ENCODE results near the gene PTRH1.

PTRH1 gene, protein sequence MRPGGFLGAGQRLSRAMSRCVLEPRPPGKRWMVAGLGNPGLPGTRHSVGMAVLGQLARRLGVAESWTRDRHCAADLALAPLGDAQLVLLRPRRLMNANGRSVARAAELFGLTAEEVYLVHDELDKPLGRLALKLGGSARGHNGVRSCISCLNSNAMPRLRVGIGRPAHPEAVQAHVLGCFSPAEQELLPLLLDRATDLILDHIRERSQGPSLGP

GRCh38 chr9:127715470-127716337 lies at the start of gene PTRH1, which contains the start of gene TTC16:
TSS of gene PTRH1 (minus strand) at chr9:127715663. CDS start at chr9:127715639, 24 bp downstream.
TSS of gene TTC16 (plus strand) at chr9:127716079. CDS start at chr9:127716146, 67 bp downstream.
- no peak for TF ChIP-seq EZH2 (IDR thresholded peaks at IDR 0.05; ENCODE audit: borderline replicate concordance, low read depth, low read length, severe bottlenecking)
- TF ChIP-seq, protein P1, sequence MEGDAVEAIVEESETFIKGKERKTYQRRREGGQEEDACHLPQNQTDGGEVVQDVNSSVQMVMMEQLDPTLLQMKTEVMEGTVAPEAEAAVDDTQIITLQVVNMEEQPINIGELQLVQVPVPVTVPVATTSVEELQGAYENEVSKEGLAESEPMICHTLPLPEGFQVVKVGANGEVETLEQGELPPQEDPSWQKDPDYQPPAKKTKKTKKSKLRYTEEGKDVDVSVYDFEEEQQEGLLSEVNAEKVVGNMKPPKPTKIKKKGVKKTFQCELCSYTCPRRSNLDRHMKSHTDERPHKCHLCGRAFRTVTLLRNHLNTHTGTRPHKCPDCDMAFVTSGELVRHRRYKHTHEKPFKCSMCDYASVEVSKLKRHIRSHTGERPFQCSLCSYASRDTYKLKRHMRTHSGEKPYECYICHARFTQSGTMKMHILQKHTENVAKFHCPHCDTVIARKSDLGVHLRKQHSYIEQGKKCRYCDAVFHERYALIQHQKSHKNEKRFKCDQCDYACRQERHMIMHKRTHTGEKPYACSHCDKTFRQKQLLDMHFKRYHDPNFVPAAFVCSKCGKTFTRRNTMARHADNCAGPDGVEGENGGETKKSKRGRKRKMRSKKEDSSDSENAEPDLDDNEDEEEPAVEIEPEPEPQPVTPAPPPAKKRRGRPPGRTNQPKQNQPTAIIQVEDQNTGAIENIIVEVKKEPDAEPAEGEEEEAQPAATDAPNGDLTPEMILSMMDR (IDR thresholded peaks at IDR 0.05; ENCODE audit: borderline replicate concordance, extremely low read depth, low read length, poor library complexity, severe bottlenecking), result no peak
- H3K27ac ChIP-seq (ENCODE audit: low read length), result peak within 1 kb of the TSS; percentile 70

DNA sequence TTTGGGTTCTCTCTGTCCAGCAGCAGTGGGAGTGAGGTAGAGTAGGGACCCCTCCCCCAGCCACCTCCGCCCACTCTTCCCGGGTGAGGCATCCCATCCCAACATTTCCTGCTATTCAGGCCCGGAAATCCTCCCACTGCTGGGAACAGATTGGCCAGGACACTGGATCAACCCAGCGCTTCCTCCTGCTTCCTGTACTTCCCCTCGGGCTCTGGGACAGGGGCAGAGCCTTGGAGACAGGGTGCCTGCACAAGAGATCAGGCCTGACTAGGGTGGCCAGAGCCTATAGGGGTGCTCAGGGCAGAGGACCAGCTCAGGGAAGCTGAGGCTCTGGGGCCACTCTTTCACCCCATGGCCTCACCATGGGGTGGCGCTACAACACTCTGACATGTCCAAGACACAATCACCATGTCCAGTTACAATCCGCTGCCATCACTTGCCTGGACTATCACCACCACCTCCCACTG lies 48.5 kb upstream of the PTRH1 start:
- H3K9ac ChIP-seq (ENCODE audit: low read depth, low read length), result no peak overlapping the region
- no peak for DNase-seq

More at GRCh38 chr9:127715470-127716337, at the start of gene PTRH1, which contains the start of gene TTC16:
- peak within 1 kb of the TSS; percentile 77 for H3K4me2 ChIP-seq (ENCODE audit: insufficient read depth, low read length)
- H3K36me3 ChIP-seq (ENCODE audit: insufficient read depth, low read length), result no peaks in the 10 kb centered on the region
- ATAC-seq (ENCODE audit: insufficient read depth, low read depth) (peak; percentile 89), DNase-seq (peak; percentile 92)
- H3K9ac ChIP-seq (ENCODE audit: low read depth, low read length), result peak within 1 kb of the TSS; percentile 60
- peaks cover 13% of the 10 kb centered on the region for H4K20me1 ChIP-seq (ENCODE audit: insufficient read depth, low read length)
- H3K4me3 ChIP-seq (ENCODE audit: low read depth in 1 of 2, low read length in 2 of 2), result peak within 1 kb of the TSS; percentile 44 to 77
- peak within 1 kb of the TSS; percentile 83 for H2AFZ ChIP-seq (ENCODE audit: low read depth, low read length)
- no peaks in the 10 kb centered on the region for H3K27me3 ChIP-seq (ENCODE audit: insufficient read depth, low read length, poor library complexity)
- no peaks in the 10 kb centered on the region for H3K79me2 ChIP-seq (ENCODE audit: insufficient read depth, low read length)
- no peaks in the 10 kb centered on the region for H3K9me3 ChIP-seq (ENCODE audit: insufficient read depth, low read length, severe bottlenecking)
- peaks cover 56% of the 10 kb centered on the region for H3K4me1 ChIP-seq (ENCODE audit: insufficient read depth, low read length)

GRCh38 chr9:127762111-127762676 lies 46.7 kb upstream of the PTRH1 start:
- H3K79me2 ChIP-seq (ENCODE audit: insufficient read depth, low read length), result no peaks in the 10 kb centered on the region

More for the DNA sequence above, 48.5 kb upstream of the PTRH1 start:
- no peak overlapping the region for H3K27ac ChIP-seq (ENCODE audit: low read length)
- H3K79me2 ChIP-seq (ENCODE audit: insufficient read depth, low read length), result no peaks in the 10 kb centered on the region
- no peak for ATAC-seq (ENCODE audit: insufficient read depth, low read depth)
- H2AFZ ChIP-seq (ENCODE audit: low read depth, low read length), result no peak overlapping the region
- no peak overlapping the region for H3K4me2 ChIP-seq (ENCODE audit: insufficient read depth, low read length)
- peaks cover 9% of the 10 kb centered on the region for H3K4me1 ChIP-seq (ENCODE audit: insufficient read depth, low read length)
- no peak overlapping the region for H3K4me3 ChIP-seq (ENCODE audit: low read depth in 1 of 2, low read length in 2 of 2)
- no peaks in the 10 kb centered on the region for H4K20me1 ChIP-seq (ENCODE audit: insufficient read depth, low read length)
- no peaks in the 10 kb centered on the region for H3K36me3 ChIP-seq (ENCODE audit: insufficient read depth, low read length)
- H3K9me3 ChIP-seq (ENCODE audit: insufficient read depth, low read length, severe bottlenecking), result no peaks in the 10 kb centered on the region
- TF ChIP-seq EZH2 (IDR thresholded peaks at IDR 0.05; ENCODE audit: borderline replicate concordance, low read depth, low read length, severe bottlenecking), result no peak
- TF ChIP-seq, protein P1 (IDR thresholded peaks at IDR 0.05; ENCODE audit: borderline replicate concordance, extremely low read depth, low read length, poor library complexity, severe bottlenecking), result peak; percentile 48
- H3K27me3 ChIP-seq (ENCODE audit: insufficient read depth, low read length, poor library complexity), result no peaks in the 10 kb centered on the region

More at GRCh38 chr9:127762111-127762676, 46.7 kb upstream of the PTRH1 start:
- Histone ChIP-seq H3K27ac (ENCODE audit: low read length) (no peak overlapping the region), H3K27me3 (ENCODE audit: insufficient read depth, low read length, poor library complexity) (no peaks in the 10 kb centered on the region), H3K4me3 (ENCODE audit: low read depth in 1 of 2, low read length in 2 of 2) (no peak overlapping the region), H3K4me1 (ENCODE audit: insufficient read depth, low read length) (peaks cover 3% of the 10 kb centered on the region), H3K9me3 (ENCODE audit: insufficient read depth, low read length, severe bottlenecking) (no peaks in the 10 kb centered on the region), H3K9ac (ENCODE audit: low read depth, low read length) (no peak overlapping the region), H3K4me2 (ENCODE audit: insufficient read depth, low read length) (no peak overlapping the region), H3K36me3 (ENCODE audit: insufficient read depth, low read length) (no peaks in the 10 kb centered on the region), H4K20me1 (ENCODE audit: insufficient read depth, low read length) (no peaks in the 10 kb centered on the region), H2AFZ (ENCODE audit: low read depth, low read length) (no peak overlapping the region)
- ATAC-seq (ENCODE audit: insufficient read depth, low read depth), result no peak
- TF ChIP-seq EZH2 (IDR thresholded peaks at IDR 0.05; ENCODE audit: borderline replicate concordance, low read depth, low read length, severe bottlenecking), result no peak
- TF ChIP-seq, protein P1 (IDR thresholded peaks at IDR 0.05; ENCODE audit: borderline replicate concordance, extremely low read depth, low read length, poor library complexity, severe bottlenecking), result no peak
- no peak for DNase-seq
